ENCODE measurements around the gene TPPP2. TPM values are rescaled to one million over a fixed set of nuclear protein-coding genes. Genes with fewer than 3 reads are reported as not detected.

Gene TPPP2
- total RNA-seq, 3 donors from 2014 or later, result 0.58 to 2.3 TPM; not detected in 1

DNA sequence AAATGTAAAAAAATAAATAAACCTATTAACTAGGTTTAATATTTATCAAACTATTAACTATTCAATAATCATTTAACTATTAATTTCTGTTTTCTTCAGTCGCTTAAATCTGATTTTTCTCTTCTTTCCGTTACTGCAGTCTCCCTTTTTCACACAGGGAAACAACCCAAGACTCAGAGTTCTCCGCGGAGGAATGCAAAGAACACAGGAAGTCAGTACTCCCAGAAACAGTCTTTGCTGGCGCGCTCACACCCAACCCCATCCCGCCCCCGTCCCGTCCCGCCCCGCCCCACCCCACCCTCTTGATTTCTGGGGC is 40.6 kb upstream of the TPPP2 start:
- TF ChIP-seq, protein P1, sequence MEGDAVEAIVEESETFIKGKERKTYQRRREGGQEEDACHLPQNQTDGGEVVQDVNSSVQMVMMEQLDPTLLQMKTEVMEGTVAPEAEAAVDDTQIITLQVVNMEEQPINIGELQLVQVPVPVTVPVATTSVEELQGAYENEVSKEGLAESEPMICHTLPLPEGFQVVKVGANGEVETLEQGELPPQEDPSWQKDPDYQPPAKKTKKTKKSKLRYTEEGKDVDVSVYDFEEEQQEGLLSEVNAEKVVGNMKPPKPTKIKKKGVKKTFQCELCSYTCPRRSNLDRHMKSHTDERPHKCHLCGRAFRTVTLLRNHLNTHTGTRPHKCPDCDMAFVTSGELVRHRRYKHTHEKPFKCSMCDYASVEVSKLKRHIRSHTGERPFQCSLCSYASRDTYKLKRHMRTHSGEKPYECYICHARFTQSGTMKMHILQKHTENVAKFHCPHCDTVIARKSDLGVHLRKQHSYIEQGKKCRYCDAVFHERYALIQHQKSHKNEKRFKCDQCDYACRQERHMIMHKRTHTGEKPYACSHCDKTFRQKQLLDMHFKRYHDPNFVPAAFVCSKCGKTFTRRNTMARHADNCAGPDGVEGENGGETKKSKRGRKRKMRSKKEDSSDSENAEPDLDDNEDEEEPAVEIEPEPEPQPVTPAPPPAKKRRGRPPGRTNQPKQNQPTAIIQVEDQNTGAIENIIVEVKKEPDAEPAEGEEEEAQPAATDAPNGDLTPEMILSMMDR (IDR thresholded peaks at IDR 0.05), result no peak
- Histone ChIP-seq H3K4me3 (no peak overlapping the region), H3K4me1 (ENCODE audit: low read depth) (peaks cover 15% of the 10 kb centered on the region), H3K9me3 (no peaks in the 10 kb centered on the region), H3K36me3 (ENCODE audit: low read depth) (no peaks in the 10 kb centered on the region)
- DNase-seq (no peak), ATAC-seq (no peak)
- intact Hi-C loops (cut with DNase I, micrococcal nuclease), result no loop called here

DNA sequence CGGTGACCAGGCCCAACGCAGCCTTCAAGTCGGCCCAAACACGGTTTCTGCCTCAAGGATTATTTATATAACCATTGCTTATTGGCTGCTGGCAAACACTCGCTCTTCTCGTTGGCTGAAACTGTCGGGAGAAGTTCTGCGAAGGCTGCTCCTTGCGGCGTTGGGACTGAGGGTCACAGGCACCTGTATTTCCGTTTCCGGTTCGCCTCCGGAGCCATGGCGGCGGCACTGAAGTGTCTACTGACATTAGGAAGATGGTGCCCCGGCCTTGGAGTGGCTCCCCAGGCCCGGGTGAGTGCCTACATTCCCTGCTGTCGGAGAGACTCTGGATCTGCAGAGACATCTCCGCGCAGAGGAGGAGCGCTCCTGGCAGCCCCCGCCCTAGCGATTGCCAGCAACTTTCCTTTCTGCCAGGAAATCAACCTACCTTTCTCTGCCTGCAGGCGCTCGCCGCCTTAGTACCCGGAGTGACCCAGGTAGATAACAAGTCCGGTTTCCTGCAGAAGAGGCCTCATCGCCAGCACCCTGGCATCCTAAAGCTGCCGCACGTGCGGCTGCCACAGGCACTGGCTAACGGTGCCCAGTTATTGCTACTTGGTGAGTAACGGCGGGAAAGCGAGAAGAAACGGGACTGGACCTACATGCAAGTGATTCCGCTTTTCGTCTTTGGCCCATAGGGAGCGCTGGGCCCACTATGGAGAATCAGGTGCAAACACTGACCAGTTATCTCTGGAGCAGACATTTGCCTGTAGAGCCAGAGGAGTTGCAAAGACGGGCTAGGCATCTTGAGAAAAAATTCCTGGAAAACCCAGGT is 40.0 kb upstream of the TPPP2 start, which contains the start of gene METTL17:
TSS of gene METTL17 (plus strand) at position 194 of the 814 bp plus-strand sequence. CDS start at position 217, 23 bp downstream.
- TF ChIP-seq, protein P1 (IDR thresholded peaks at IDR 0.05), result no peak
- Histone ChIP-seq H3K9me3 (no peaks in the 10 kb centered on the region), H3K36me3 (ENCODE audit: low read depth) (peaks cover 4% of the 10 kb centered on the region), H3K4me1 (ENCODE audit: low read depth) (peaks cover 15% of the 10 kb centered on the region), H3K4me3 (peak within 1 kb of the TSS; percentile 48)
- peak; percentile 96 for ATAC-seq
- peak; percentile 91 to 93 (median 93) for DNase-seq
- intact Hi-C loops (cut with DNase I, micrococcal nuclease), result no loop called here

DNA sequence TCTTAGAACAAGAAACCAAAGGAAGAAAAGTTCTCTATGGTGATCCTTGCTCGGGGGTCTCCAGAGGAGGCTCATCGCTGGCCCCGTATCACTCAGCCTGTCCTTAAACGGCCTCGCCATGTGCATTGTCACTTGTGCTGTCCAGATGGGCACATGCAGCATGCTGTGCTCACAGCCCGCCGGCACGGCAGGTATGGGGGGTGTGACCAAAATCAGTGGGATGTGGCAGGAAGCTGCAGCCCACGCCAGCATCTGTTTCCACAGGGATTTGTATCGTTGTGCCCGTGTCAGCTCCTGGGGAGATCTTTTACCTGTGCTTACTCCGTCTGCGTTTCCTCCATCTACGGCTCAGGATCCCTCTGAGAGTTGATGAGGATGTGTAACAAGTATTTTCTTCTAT is 33.5 kb upstream of the TPPP2 start:
- H3K4me1 ChIP-seq (ENCODE audit: low read depth), result peaks cover 15% of the 10 kb centered on the region
- TF ChIP-seq, protein P1 (IDR thresholded peaks at IDR 0.05), result no peak
- H3K4me3 ChIP-seq, result no peak overlapping the region
- H3K9me3 ChIP-seq, result no peaks in the 10 kb centered on the region
- peak in 1 of 3 donors; percentile 43 for DNase-seq
- intact Hi-C loops (cut with DNase I, micrococcal nuclease), result no loop called here
- ATAC-seq, result no peak
- peaks cover 9% of the 10 kb centered on the region for H3K36me3 ChIP-seq (ENCODE audit: low read depth)

DNA sequence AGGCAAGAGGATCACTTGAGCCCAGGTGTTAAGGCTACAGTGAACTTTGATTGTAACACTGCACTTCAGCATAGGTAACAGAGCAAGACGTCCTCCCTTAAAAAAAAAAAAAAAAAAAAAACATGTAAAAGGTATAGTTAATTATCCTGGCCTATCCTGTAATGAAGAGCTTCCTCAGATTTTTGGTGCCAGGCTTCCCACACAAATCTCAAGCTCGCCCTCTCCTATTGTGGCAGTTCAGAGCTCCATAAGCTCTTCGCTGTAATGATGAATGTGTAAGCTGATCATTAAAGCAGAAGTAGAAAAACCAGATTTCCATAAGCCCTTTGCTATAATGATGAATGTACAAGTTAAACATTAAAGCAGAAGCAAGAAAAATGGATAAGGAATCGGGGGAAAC is 32.9 kb upstream of the TPPP2 start:
- H3K9me3 ChIP-seq, result no peaks in the 10 kb centered on the region
- H3K4me1 ChIP-seq (ENCODE audit: low read depth), result peaks cover 15% of the 10 kb centered on the region
- intact Hi-C loops (cut with DNase I, micrococcal nuclease), result no loop called here
- no peak for DNase-seq
- ATAC-seq, result peak; percentile 22
- peaks cover 9% of the 10 kb centered on the region for H3K36me3 ChIP-seq (ENCODE audit: low read depth)
- no peak overlapping the region for H3K4me3 ChIP-seq
- TF ChIP-seq, protein P1 (IDR thresholded peaks at IDR 0.05), result no peak

DNA sequence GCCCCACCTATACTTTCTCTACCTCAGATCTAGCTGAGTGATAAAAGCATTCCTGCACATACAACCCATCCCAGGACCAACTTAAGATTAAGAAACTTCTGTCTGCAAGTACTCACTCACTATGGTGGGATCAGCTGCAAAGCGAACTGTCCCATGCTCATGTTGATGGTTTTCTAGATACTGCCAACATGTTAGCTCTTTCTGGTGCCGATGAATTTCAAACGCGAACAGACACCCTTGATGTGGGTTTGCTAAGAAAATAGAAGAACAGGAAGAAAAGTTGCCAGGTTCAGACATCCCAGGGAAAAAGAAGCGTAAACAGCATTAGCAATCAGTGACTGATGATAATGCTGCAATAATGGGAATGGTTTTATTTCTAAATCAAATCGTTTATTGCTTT is 32.5 kb upstream of the TPPP2 start:
- DNase-seq (no peak), ATAC-seq (no peak)
- peaks cover 9% of the 10 kb centered on the region for H3K36me3 ChIP-seq (ENCODE audit: low read depth)
- no peaks in the 10 kb centered on the region for H3K9me3 ChIP-seq
- TF ChIP-seq, protein P1 (IDR thresholded peaks at IDR 0.05), result no peak
- no peak overlapping the region for H3K4me3 ChIP-seq
- peaks cover 15% of the 10 kb centered on the region for H3K4me1 ChIP-seq (ENCODE audit: low read depth)
- intact Hi-C loops (cut with DNase I, micrococcal nuclease), result no loop called here

All from mucosa of descending colon (tissue), 3 donors.